Activated CD8-positive, alpha-beta memory T cell treated with anti-CD3 and anti-CD28 coated beads for 24 hours (primary cell): ENCODE data around the gene AQP7.
"Not testable (repeated sequence)": the region's sequence is repeated elsewhere in the genome, so short reads cannot be mapped to it uniquely, and the experiment has no call there.

ENCODE experiments used
- DNase-seq: peaks from one replicate; pipeline ENCODE4 v3.0.0-alpha.2; 2020

Gene AQP7

DNA sequence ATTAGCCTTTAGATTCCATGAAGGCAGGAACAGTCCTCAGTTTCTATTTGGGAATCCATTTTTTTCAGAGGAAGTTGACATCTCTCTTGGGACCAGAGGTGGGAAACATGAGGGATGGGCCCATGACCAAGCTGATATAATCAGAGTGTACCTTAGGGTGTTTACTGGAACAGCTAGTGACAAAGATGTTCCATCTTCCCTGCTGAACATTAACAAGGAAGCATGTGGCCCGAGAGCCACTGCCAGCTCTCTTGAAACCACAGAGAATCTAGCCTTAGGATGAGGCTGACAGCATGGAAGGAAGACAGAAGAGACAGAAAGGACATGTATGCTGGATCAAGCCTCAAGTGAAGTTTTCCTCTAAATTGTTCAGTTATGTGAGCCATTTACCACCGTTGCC, 29.1 kb upstream of the AQP7 start:
- DNase-seq, result no peak

- DNase-seq, result no peak
Measured at GRCh38 chr9:33430942-33431341, 28.6 kb upstream of the AQP7 start.

DNA sequence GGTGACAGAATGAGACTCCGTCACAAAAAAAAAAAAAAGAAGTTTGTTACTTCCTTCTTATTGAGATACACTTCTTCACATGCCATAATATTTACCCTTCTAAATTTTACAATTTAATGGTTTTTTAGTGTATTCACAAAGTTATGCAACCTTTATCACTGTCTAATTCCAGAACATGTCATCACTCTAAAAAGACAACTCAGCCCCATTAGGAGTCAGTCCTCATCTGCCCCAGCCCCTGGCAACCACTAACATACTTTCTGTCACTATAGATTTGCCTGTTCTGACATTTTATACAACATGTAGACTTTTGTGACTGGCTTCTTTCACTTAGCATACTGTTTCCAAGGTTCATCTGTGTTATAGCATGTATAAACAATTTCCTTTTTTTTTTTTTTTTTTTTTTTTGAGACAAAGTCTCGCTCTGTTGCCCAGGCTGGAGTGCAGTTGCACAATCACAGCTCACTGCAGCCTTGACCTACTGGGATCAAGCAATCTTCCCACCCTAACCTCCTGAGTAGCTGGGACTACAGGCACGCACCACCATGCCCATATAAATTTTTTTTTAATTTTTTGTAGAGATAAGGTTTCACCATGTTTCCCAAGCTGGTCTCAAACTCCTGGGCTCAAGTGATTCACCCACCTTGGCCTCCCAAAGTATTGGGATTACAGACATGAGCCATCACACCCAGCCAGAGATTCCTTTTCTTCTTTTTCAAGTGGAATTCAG, 27.1 kb upstream of the AQP7 start:
- DNase-seq, result no peak

DNA sequence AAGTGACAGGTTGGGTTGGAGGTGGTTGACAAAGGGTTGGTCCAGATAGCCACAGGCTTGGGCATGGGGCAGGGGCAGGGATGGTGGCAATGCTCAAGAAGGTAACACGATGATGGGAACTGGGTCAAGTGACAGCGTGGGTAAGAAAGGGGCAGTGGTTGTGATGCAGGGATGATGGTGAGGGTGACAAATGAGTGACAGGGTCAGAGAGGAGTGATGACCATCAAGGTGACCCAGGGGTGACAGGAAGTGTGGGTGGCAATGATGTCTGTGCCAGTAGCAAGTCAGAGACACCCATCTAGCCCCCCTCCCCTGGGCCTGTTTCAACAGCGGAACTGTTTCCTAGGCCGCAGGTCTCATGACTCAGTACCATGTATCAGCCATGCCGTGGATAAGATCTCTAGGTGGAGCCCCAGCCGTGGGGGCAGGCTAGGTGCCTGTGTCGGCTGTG, 24.5 kb upstream of the AQP7 start:
- no peak for DNase-seq

DNA sequence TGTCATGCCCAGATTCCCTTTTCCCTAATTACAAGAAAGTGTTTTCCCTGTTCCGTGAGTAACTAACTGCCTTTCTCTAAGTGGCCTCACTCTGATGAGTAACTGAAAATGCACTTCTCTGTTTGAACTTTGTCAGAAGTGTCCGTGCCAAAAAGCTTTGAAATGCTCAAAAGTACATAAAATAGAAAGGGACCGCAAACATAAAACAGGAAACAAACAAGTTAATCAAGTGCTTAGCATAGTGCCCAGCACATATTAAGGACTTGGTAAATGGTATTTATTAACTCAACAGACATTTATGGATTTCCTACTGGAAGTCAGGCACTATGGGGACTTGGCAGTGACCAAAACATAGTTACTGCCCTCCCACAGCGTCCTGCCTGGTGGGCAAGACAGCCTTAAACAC, 22.8 kb upstream of the AQP7 start:
- no peak for DNase-seq

- not testable (repeated sequence) for DNase-seq
Measured at GRCh38 chr9:33424492-33424891, 22.1 kb upstream of the AQP7 start.

DNA sequence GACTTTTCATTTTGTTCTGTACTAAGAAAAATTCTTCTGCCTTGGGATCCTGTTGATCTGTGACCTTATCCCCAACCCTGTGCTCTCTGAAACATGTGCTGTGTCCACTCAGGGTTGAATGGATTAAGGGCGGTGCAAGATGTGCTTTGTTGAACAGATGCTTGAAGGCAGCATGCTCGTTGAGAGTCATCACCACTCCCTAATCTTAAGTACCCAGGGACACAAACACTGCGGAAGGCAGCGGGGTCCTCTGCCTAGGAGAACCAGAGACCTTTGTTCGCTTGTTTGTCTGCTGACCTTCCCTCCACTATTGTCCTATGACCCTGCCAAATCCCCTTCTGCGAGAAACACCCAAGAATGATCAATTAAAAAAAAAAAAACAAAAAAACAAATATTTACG, 21.7 kb upstream of the AQP7 start:
- not testable (repeated sequence) for DNase-seq

DNA sequence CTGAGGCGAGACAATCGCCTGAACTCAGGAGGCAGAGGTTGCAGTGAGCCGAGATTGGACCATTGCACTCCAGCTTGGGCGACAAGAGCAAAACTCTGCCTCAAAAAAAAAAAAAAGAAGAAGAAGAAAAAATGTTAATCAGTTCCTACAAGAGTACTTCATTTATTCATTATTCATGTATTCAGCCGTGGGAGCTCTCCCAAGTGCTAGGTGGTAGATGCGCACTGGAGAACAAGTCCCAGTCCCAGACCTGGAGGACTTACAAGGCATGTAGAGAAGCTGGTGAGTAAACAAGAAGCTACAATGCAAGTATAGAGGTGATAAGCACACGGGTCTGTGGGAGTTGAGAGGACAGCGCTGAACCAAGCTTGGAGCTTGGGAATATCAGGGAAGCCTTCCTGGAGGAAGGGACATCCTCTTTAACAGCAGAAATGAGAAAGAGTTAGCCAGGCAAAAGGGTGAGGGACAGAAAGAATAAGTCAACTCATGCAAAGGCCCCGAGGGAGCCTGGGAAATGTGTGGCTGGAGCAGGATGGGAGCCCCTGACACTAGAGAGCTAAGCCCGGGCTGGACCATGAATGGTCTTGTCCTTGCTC, 17.4 kb upstream of the AQP7 start:
- DNase-seq, result no peak

DNA sequence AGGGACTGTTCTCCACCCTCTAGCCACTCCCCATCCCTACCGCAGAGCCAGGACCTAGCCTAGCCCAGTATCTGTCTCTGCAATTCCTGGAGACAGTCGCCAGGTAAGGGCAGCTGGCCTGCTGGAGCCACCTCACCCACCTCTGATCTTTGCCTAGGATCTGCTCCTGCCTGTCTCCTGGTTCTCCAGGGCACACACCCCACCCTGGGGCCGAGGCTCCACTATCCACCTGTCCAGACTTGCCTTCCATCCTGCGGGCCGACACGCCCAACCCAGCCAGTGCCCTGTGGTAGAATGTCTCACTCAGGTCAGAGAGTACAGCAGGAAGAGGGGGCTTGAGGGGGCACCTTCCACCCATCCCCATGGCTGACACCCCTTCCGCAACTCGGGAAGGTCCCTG, 15.7 kb upstream of the AQP7 start:
- no peak for DNase-seq

DNA sequence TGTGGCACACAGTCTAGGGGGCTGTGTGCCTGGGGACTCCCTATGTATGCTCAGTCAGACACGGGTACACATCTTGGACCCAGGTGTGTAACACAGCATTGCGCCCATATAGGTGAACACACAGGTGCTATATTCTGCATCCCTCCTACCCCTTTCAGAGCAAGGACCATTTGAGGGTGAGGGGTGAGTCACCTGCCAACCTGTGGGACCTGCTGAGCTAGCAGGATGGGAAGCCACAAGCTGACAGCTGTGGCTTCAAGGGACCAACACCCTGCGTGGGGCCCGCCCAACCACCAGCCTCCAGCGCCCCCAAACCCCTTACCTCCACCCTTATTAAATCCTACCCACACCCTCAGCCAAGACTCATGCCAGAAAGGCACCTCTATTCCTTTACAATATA, 14.6 kb upstream of the AQP7 start:
- DNase-seq, result no peak

DNA sequence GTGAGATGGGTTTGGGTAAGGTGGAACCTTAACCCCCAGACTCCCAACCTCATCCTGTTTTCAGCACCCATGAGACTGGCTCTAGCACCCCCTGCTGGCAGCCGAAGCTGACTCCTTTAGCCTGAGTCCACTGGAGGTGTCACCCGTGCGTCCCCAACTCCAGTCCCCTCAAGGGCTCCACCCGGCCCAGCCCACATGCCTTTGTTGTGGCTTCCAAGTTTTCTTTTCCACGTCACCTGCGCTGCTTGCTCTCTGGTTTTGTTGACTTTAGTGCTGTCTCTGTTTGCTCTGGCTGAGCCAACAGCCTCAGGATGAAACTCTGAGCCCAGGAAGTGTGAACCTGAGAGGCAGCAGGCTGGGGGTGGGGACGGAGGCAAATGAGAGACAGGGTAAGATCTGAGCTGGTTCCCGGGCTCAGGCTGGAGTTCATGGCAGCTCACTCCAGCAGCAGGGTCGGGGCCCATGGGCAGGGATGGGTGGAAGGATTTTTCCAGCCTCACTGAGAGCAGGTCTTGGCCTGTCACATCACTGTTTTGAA, 13.2 kb upstream of the AQP7 start:
- peak; percentile 94 for DNase-seq

DNA sequence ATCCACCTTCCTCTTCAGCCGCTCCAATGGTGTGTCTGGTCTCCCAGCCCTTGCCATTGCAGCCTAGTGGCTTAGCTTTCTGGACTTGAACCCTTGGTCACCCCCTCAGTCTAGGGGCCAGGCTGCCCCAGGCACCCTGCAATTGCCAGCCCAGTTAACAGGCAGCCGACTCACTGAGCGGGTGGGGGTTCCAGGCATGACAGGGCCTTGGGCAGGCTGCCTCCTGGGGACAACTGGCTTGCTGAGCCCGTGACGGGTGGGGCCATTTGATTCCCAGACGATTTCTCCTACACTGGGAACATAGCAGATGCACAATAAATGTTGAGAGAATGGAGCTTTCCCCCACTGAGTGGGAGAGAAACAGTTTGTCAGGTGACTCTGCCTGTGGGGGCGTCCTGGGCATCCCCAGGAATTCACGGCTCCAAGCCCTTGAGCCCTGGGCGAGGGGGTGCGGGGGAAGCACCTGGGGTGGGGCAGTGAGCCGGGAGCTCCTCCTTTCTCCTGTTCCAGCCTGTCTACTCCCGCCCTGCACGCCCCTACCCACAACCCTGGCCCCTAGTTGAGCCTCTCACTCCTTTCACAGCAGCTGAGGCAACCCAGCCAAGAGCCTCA, 12.6 kb upstream of the AQP7 start:
- DNase-seq, result no peak

DNA sequence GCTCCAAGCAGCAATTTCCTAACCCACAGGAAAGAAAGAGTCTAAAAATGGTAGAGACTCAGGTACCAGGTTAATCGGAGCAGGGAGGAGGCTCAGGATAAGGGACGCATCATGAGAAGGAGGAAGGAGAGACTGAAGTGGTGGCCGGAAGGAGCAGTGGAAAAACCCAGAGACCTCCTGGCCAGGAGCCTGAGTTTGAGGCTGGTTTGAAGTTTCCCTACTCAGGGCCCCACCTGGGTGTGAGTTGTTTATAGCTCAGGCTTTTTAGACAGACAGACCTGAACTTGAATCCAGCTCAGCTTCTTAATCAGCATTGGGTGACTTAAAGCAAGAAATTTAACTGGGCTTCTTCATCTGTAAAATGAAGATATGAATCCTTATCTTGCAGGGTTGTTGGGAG, 11.9 kb upstream of the AQP7 start:
- no peak for DNase-seq

DNA sequence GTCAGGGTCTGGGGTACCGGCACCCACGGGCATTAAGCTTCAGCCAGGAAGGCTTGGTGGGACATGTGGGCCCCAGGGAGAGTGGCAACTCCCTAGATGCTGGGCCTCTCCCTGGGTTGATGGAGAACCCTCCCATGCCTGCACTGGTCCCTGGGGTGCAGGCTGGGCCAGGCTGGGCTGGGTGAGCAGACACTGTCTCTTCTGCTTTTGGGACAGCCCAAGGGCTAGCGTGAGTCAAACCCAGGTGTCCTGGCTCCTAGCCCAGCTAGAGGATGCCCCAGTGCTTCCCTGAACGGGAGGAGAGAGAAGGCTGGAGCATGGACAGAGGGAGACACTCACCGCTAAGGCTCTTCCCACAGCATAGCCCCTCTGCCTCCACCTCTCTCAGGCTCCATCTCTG, 5.7 kb upstream of the AQP7 start:
- DNase-seq, result no peak

- DNase-seq, result no peak
Measured at GRCh38 chr9:33407061-33407460, 4.7 kb upstream of the AQP7 start.

- no peak for DNase-seq
Measured at GRCh38 chr9:33404788-33405362, 2.5 kb upstream of the AQP7 start.

- no peak for DNase-seq
Measured at GRCh38 chr9:33403941-33404787, 1.8 kb upstream of the AQP7 start.

DNA sequence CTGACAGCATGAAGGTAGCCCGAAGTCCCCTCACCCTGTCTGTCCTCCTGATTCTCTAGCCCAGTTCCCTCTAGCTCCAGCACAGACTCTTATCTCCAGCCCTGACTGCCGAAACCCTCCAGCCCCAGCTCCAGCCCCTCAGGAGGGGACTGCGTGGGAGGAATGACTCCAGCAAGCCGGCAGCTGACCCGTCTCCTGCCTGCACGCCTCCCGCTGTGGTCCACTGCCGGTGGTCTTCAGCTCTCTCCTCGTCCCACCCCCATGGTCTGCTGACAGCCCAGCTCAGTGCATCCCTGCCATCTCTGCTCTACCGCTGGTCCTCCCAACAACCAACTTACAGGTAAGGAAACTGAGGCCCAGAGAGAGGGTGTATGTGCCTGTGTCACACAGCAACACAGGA, 559 bp downstream of the AQP7 start:
- not testable (repeated sequence) for DNase-seq

DNA sequence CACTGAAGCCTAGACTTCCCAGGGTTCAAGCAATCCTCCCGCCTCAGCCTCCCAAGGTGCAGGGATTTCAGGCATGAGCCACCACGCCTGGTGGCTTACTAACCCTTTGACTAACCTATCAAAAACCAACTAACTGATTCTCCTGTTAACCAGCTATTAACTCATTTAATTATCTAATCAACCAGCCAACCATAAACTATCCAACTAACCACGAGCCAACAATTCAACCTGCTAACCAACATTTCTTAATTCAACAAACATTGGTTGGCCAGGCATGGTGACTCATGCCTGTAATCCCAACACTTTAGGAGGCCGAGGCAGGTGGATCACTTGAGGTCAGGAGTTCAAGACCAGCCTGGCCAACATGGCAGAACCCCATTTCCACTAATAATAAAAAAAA, 3.3 kb downstream of the AQP7 start:
- DNase-seq, result not testable (repeated sequence)

DNA sequence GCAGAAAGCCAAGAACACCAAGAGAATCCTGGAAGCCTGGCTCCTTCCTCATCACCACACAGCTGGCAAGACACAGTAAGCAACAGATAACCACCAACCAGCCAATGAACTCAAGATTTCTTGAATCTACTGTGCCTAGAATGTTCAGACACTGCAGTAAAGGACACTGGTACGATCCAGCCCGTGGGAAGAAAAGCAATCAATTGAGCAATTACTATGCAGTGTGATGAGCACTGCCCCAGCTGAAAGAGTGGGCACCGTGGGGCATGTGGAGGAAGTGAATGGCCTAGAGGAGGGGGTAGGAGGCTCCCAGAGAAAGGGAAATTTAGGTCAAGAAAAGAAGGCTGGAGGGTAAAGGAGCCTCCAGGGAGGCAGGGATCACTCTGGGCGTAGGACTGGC, 4.6 kb downstream of the AQP7 start:
- not testable (repeated sequence) for DNase-seq

- not testable (repeated sequence) for DNase-seq
Measured at GRCh38 chr9:33395159-33395879, 7.0 kb downstream of the AQP7 start.

DNA sequence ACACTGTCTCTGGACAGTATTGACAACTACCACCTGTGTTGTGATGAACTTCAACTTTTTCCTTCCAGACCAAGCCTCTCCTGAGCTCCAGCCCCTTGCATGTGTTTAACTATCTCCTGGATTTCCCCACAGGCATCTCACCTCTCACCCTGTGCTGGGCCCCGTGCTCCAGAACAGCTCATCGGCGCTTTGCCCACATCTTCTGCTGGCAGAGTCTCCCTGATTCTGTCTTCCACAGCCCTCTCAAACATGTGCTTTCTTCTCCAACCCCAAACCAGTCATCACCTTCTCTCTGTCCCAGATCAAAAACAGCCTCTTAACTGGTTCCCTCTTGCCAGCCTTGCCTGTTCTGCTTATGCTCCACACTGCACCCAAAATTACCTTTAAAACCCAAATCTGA, 8.4 kb downstream of the AQP7 start:
- DNase-seq, result not testable (repeated sequence)
